ENCODE results near the gene TSC22D3.

- TF ChIP-seq EZH2phosphoT487 (IDR thresholded peaks at IDR 0.05; ENCODE audit: low read depth, severe bottlenecking, unreplicated experiment) (no peak), CTCF (IDR thresholded peaks at IDR 0.05; ENCODE audit: poor library complexity) (no peak)
Measured at GRCh38 chrX:107707866-107708265, 67.7 kb downstream of the TSC22D3 start.

Data from hepatocyte (in vitro differentiated cells).